Uterus (tissue), 2 donors: Measurements from ENCODE around the gene TMEM205.

Experiments used
- POLR2A ChIP-seq, 2 donors: fragments of 450-650 bp; IDR thresholded peaks; one replicate each; pipeline ENCODE4 v1.6.1; 2016; ENCODE audit warnings: antibody characterized with exemption in 2 of 2, mild to moderate bottlenecking in 1 of 2, moderate library complexity in 1 of 2
- TF ChIP-seq, protein P1 (sequence below), 4 experiments: fragments of 200-600 bp in 2 of 4; fragments of 450-650 bp in 2 of 4; sonication (generic) in 2 of 4; IDR thresholded peaks; one replicate each; pipeline ENCODE4 v1.5.1; 2016 to 2019; ENCODE audit warnings: antibody characterized with exemption in 4 of 4, mild to moderate bottlenecking in 2 of 4, moderate library complexity in 1 of 4

DNA sequence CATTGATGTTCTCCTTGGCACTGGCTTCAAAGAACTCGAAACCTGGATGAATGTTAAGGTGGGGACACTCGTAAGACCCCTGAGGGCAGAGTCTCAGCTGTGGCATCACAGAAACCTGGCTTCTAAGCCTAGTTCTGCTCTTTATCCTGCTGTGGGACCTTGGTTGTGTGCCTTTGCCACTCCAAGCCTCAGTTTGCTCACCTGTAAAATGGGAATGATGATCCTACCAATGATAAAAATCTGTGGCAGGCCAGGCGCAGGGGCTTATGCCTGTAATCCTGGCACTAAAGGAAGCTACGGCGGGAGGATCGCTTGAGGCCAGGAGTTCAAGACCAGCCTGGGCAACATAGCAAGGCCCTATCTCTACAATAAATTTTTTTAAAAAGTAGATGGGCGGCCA is 20.5 kb downstream of the TMEM205 start:
- TF ChIP-seq, protein P1, sequence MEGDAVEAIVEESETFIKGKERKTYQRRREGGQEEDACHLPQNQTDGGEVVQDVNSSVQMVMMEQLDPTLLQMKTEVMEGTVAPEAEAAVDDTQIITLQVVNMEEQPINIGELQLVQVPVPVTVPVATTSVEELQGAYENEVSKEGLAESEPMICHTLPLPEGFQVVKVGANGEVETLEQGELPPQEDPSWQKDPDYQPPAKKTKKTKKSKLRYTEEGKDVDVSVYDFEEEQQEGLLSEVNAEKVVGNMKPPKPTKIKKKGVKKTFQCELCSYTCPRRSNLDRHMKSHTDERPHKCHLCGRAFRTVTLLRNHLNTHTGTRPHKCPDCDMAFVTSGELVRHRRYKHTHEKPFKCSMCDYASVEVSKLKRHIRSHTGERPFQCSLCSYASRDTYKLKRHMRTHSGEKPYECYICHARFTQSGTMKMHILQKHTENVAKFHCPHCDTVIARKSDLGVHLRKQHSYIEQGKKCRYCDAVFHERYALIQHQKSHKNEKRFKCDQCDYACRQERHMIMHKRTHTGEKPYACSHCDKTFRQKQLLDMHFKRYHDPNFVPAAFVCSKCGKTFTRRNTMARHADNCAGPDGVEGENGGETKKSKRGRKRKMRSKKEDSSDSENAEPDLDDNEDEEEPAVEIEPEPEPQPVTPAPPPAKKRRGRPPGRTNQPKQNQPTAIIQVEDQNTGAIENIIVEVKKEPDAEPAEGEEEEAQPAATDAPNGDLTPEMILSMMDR (IDR thresholded peaks at IDR 0.05): no peak
- no peak for TF ChIP-seq POLR2A (IDR thresholded peaks at IDR 0.05)
